ENCODE results near the gene STARD9.

STARD9 gene

DNA sequence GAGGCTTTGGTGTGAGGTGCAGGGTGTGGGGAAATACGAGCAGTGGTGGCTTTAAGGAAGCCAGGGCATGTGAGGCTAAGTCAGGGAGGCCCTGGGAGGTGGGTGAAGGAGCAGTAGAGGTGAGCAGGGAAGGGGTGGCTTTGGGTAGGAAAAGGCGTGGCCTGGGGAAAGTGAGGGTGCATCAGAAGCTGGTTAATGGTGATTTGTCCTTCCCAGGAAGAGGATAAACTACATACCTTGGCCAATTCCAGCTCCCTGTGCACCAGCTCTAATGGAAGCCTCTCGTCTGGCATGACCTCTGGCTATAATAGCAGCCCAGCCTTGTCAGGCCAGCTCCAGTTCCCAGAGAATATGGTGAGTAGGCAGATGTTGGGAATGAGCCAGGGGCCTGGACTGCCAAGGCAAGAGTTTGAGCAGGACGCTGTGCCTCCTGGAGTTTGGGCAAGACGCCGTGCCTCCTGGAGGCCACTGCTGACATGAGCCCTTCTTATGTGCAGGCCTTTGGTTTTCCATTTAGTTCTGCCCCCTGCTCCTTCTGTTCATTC is 120.2 kb downstream of the STARD9 start:
- no peak for DNase-seq

DNA sequence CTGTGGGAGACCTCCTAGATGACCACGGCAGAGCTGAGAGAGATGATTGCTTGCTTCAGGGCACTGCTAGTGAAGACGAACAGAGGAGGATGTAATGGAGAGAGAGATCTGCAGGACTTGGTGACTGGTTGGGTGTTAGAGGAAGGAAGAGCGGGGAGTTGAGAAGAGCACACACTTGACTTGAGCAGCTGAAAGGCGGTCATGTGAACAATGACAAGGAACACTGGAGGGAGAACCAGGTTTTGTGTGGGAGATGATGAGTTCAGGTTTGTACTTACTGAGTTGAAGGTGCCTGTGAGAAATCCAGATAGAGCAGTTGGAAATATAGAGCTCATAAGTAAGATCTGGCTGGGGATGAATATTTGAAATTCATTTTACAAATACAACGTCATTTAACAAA is 121.2 kb downstream of the STARD9 start:
- DNase-seq: no peak

- DNase-seq: peak; percentile 68
Measured at GRCh38 chr15:42704492-42704926, 129.1 kb downstream of the STARD9 start.

DNA sequence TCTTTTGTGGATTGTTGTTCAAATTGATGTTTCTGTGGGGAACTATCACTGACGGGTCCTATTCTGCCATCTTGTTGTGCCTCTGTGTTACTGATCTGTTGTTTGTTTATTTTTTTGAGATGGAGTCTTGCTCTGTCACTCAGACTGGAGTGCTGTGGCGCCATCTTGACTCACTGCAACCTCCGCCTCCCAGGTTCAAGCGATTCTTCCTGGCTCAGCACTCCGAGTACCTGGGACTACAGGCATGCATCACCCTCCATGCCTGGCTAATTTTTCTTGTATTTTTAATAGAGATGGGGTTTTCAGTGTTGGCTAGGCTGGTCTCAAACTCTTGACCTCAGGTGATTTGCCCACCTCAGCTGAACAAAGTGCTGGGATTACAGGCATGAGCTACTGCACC is 129.9 kb downstream of the STARD9 start:
- DNase-seq: no peak

- DNase-seq: no peak
Measured at GRCh38 chr15:42707068-42707467, 131.7 kb downstream of the STARD9 start.

- no peak for DNase-seq
Measured at GRCh38 chr15:42707873-42708544, 132.6 kb downstream of the STARD9 start.

DNA sequence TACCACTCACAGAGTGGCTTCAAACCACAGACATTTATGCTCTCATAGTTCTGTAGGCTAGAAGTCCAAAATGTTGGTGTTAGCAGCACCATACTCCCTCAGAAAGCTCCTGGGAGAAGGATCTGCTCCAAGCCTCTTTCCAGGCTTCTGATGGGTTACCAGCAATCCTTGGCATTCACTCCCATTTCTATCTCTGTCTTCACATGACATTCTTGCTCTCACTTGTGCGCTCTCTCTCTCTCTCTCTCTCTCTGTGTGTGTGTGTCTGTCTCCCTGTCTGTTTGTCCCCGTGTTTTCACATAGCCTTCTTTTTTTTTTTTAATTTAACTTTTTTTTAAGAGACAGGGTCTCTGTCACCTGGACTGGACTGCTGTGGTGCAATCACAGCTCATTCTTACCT is 135.3 kb downstream of the STARD9 start:
- DNase-seq: no peak

DNA sequence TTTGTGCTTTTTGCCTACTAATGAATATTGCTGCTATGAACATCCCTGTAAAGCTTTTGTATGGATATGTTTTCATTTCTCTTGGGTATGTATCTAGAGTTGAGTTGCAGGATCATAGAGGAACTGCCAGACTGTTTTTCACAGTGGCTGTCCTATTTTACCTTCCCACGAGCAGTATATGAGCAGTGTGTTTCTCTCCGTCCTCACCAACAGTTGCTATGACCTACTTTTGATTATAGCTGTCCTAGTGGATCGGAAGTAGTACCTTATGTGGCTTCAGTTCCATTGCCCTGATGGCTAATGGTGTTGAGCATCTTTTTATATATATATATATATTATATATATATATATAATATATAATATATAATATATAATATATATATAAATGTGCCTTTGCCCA is 136.3 kb downstream of the STARD9 start:
- no peak for DNase-seq

GRCh38 chr15:42712584-42712983 is 137.2 kb downstream of the STARD9 start:
- DNase-seq: no peak

GRCh38 chr15:42716125-42716524 is 140.7 kb downstream of the STARD9 start:
- no peak for DNase-seq

DNA sequence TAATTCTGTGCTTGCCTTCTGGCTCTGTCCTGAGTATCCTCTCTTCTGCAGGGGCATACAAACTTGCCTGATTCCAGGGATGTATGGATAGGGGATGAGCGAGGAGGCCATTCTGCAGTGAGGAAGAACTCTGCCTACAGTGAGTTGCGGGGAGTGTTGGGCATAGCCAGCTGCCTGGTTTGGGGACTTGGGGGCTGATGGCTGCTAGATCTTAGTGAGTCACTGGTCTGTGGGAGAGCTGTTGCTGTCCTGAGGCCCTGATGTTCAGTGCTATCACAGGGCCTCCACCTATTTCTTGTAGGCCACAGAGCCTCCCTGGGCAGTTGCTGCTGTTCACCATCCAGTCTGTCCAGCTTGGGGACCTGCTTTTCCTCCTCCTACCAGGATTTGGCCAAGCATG is 141.2 kb downstream of the STARD9 start:
- DNase-seq: no peak

DNA sequence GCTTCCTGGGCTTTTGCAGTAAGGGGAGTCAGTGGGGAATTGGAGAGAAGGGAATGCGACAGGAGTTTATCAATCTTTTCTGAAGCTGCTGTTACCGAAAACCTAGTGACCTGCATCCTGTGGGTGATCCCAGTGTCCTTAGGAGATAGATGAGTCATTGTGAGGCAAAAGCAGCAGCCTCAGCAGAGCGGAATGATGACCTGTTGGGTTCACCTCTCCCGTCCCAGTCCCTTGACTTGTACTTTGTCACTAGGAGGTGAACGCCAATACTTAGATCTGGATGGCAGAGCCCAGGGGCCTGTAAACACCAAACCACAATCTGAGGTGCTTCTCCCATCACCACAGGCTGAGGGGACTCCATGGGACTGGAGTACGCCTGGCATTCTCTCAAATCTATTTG is 143.6 kb downstream of the STARD9 start:
- DNase-seq: no peak

DNA sequence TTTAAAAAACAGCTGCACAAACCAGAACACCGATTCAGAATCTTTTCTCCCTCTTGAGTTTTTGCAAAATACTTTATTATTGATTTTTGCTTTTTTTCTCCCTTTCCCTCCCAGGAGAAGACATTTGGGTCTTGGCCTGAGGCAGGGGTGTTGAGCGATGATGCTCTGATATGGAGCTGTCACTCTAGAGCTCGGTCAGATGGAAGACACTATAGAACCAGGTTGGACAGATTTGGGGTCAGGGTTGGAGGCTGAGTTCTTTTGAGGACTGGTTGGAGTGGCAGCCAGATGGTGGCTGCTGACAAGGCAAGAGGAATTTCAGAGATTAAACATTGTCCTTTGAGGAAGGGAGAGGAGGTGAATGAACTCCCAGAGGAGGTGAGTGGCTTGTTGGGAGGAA is 144.7 kb downstream of the STARD9 start:
- DNase-seq: no peak

DNA sequence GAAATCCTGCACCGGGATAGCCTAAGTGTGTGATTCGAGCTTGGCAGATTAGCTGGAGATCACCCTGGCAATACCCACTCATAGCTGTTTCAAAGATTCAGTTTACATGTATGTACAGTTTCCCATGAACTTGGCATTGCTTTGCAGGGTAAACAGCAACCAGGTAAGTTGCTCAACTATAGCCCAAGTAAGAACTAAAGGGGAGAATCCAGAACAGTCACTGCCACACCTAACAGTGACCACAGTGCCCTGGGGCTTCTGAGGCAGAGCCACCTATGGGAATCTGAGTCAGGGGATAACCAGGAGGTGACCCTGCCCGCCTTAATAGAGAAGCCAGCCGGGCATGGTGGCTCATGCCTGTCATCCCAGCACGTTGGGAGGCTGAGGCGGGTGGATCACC is 145.6 kb downstream of the STARD9 start:
- DNase-seq: no peak

- no peak for DNase-seq
Measured at GRCh38 chr15:42721916-42722315, 146.5 kb downstream of the STARD9 start.

DNA sequence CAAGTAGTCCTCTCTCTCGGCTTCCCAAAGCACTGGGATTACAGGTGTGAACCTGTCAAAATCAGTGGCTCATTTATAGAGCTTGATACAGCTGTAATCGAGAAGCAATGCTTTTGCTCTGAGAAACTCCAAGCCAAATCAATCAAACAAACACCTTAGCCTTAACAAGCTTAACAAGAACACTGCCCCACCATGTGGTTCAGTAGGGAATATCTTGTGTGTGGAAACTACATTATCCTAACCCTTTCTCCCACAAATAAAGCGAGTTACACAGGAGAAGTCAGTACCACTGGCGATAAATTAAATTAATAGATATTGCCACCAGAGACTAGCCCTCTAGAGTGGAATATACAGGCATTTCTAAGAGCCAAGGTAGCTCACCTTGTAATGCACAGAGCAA is 147.7 kb downstream of the STARD9 start:
- DNase-seq: no peak

GRCh38 chr15:42724276-42724675 is 148.9 kb downstream of the STARD9 start:
- no peak for DNase-seq

GRCh38 chr15:42725331-42725903 is 150.0 kb downstream of the STARD9 start:
- DNase-seq: no peak

DNA sequence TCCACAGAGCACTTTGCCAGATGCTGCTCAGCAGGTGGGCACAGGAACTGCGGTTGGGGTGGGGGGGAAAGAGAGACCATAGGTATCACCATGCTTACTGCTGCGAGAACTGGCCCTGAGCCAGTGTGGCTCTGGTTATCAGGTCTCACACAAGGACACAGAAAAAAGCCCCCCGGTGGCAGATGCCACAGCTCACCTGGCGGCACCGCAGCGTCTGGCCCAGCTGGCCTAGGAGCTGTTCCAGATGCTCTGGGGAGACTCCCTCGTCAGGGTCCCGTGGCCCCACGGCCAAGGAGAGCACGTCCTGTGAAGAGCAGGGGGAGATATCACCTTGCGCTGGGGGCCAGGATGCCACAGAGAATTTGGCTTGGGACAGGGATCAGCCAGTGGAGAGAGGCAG is 150.7 kb downstream of the STARD9 start:
- no peak for DNase-seq

DNA sequence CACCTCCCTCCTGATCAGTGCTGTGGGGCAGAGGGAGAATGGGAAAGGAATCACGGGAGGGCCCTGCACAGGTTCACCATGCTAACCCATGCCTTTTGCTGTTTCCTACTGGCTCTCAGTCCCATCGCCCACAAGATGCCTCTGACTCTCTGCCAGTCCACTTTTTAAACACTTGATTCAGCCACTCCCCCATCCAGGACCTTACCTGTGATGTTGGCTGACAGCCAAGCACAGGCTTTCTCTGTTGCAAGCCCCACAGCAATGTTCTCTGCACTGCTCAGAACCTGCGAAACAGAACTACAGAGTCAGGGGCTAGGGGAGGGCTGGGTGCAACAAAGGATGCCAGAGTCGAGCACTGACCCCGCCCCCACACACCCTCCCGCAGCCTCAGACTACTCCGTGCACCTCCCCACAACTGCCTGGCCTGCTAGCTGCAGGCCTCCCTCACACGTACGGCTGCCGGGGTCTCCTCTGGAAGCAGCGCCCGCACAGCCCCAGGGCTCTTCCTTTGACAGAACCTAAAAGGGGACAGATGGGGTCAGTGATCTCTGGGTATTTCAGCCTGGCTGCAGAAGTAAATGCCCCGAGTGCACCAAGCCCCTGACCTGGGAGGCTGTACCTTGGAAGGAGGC is 152.5 kb downstream of the STARD9 start:
- DNase-seq: no peak

GRCh38 chr15:42728560-42728959 is 153.2 kb downstream of the STARD9 start:
- no peak for DNase-seq

DNA sequence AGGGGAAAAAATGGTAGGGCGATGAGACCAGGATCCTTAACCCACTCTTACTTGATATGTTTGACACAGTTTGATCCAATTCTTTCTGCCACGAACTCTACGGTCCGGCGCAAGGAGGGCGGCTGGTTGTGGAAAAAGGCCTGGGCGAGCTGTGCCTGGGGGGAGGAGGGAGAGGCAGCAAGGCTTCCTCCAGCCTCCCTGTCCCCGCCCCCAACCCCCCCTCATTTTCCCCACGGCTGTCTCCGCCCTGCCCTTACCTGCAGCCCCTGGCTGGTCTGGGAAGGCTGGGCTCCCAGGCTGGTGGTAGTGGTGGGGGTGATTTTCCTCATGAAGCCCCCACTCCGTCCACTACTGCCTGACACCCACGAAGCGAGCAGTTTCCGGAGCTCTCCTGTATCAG is 153.6 kb downstream of the STARD9 start:
- no peak for DNase-seq

DNA sequence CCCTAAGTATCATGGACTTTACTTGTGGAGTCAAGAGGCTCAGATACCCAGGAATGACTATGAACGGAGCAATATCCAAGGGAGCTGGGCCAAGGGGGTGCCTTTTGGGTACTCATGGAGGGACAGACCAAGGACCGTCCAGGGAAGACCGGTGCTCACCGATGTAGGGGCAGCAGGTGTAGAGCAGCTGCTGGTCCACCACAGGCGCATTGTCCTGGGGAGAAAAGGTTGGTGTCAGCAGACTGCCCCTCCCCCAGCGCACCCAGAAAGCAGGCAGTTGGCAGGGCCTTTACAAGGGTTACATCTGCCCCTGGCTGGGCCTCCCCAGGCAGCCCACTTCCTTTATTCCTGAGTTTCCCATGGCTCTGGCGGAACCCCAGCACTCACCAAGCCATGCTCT is 154.0 kb downstream of the STARD9 start:
- no peak for DNase-seq

- DNase-seq: no peak
Measured at GRCh38 chr15:42730135-42730534, 154.7 kb downstream of the STARD9 start.
